ENCODE data around the gene IFFO2.

Gene IFFO2

GRCh38 chr1:18859560-18859959 is 96.9 kb downstream of the IFFO2 start, which contains the start of gene TAS1R2:
Gene TAS1R2 (minus strand): TSS chr1:18859660. CDS start chr1:18859660, 0 bp downstream.
- TF ChIP-seq SIN3A (IDR thresholded peaks at IDR 0.05; ENCODE audit: borderline replicate concordance, insufficient read depth, low read length): no peak
- TF ChIP-seq POLR2AphosphoS5 (IDR thresholded peaks at IDR 0.05; ENCODE audit: low read depth, low read length): no peak
- no peak for TF ChIP-seq FOXP2 (optimal IDR thresholded peaks at IDR 0.05; ENCODE audit: borderline replicate concordance, extremely low read depth, extremely low read length, insufficient read depth)
- TF ChIP-seq TAF1 (IDR thresholded peaks at IDR 0.05; ENCODE audit: borderline replicate concordance, insufficient read depth, low read length): no peak
- TF ChIP-seq REST (IDR thresholded peaks at IDR 0.05; ENCODE audit: insufficient read depth in 1 of 2, low read depth in 2 of 2, low read length in 2 of 2): no peak

- TF ChIP-seq POLR2AphosphoS5 (IDR thresholded peaks at IDR 0.05; ENCODE audit: low read depth, low read length): no peak
- TF ChIP-seq FOXP2 (optimal IDR thresholded peaks at IDR 0.05; ENCODE audit: borderline replicate concordance, extremely low read depth, extremely low read length, insufficient read depth): no peak
- TF ChIP-seq SIN3A (IDR thresholded peaks at IDR 0.05; ENCODE audit: borderline replicate concordance, insufficient read depth, low read length): no peak
- no peak for TF ChIP-seq TAF1 (IDR thresholded peaks at IDR 0.05; ENCODE audit: borderline replicate concordance, insufficient read depth, low read length)
- TF ChIP-seq REST (IDR thresholded peaks at IDR 0.05; ENCODE audit: insufficient read depth in 1 of 2, low read depth in 2 of 2, low read length in 2 of 2): no peak
Measured at GRCh38 chr1:18858070-18858688, 98.3 kb downstream of the IFFO2 start.

- TF ChIP-seq FOXP2 (optimal IDR thresholded peaks at IDR 0.05; ENCODE audit: borderline replicate concordance, extremely low read depth, extremely low read length, insufficient read depth) (no peak), REST (IDR thresholded peaks at IDR 0.05; ENCODE audit: insufficient read depth in 1 of 2, low read depth in 2 of 2, low read length in 2 of 2) (no peak), SIN3A (IDR thresholded peaks at IDR 0.05; ENCODE audit: borderline replicate concordance, insufficient read depth, low read length) (no peak), TAF1 (IDR thresholded peaks at IDR 0.05; ENCODE audit: borderline replicate concordance, insufficient read depth, low read length) (no peak), POLR2AphosphoS5 (IDR thresholded peaks at IDR 0.05; ENCODE audit: low read depth, low read length) (no peak)
Measured at GRCh38 chr1:18856435-18856834, 100.0 kb downstream of the IFFO2 start.

- no peak for TF ChIP-seq TAF1 (IDR thresholded peaks at IDR 0.05; ENCODE audit: borderline replicate concordance, insufficient read depth, low read length)
- TF ChIP-seq REST (IDR thresholded peaks at IDR 0.05; ENCODE audit: insufficient read depth in 1 of 2, low read depth in 2 of 2, low read length in 2 of 2): no peak
- TF ChIP-seq SIN3A (IDR thresholded peaks at IDR 0.05; ENCODE audit: borderline replicate concordance, insufficient read depth, low read length): no peak
- TF ChIP-seq POLR2AphosphoS5 (IDR thresholded peaks at IDR 0.05; ENCODE audit: low read depth, low read length): no peak
- no peak for TF ChIP-seq FOXP2 (optimal IDR thresholded peaks at IDR 0.05; ENCODE audit: borderline replicate concordance, extremely low read depth, extremely low read length, insufficient read depth)
Measured at GRCh38 chr1:18855573-18855972, 100.9 kb downstream of the IFFO2 start.
